GM19035 (cell line): ENCODE results near the gene SDF2L1.
"Not testable (repeated sequence)": the region's sequence is repeated elsewhere in the genome, so short reads cannot be mapped to it uniquely, and the experiment has no call there.

Source experiments
- ATAC-seq: cut with Tn5 transposase; IDR thresholded peaks from one replicate; pipeline ENCODE4 v1.9.1; 2021; ENCODE audit not compliant: unreplicated experiment

The SDF2L1 gene

DNA sequence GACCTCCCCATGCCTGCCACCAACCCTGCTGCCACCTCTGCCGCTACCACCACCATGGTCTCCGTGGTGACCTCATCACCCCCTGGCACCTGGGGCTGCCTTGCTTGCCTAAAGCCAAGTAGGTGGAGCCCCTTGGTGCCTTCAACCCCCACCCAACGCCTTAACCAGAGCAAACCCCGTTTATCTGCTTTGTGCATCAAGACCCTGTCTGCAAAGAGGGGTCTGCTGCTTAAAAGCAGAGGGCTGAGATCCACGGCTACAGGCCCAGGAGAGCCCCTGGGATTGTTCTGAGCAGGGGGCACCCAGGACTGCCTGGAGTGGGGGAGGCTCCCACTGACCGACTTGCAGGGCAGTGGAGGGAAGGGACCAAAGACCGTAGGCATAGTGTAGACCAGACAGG, 18.8 kb downstream of the SDF2L1 start:
- no peak for ATAC-seq

GRCh38 chr22:21661991-21662390, 19.9 kb downstream of the SDF2L1 start:
- ATAC-seq, result no peak

GRCh38 chr22:21663738-21664137, 21.6 kb downstream of the SDF2L1 start:
- ATAC-seq, result no peak

- ATAC-seq, result no peak
These were observed 23.1 kb downstream of the SDF2L1 start for GRCh38 chr22:21665047-21665851.

GRCh38 chr22:21666786-21667185, 24.7 kb downstream of the SDF2L1 start:
- ATAC-seq, result no peak

GRCh38 chr22:21669026-21669425, 26.9 kb downstream of the SDF2L1 start:
- no peak for ATAC-seq

DNA sequence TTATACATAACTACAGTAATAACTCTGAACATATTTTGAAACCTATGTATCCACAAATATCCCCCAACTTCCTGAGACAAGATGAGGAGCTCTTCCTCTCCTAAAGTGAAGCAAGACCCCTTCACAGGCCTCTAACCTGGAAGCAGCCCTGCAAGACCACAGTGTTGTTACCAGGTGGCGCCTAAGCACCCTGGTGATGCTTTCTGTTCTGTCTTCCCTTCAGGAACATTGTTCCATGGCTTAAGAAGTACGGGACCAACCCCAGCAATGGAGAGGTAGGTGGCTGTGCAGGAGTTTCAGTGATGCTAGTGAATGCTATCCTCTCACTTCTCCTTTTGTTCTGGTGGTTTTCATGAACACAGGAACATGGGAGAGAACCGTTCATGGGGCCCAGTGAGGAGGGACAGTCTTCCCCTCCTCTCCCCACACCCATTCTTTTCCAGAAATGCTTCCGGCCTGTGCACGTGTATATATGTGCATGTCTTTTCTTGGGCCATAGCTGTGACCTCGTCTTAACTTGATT, 30.1 kb downstream of the SDF2L1 start:
- ATAC-seq, result no peak

- no peak for ATAC-seq
These were observed 31.6 kb downstream of the SDF2L1 start for GRCh38 chr22:21673534-21674321.

DNA sequence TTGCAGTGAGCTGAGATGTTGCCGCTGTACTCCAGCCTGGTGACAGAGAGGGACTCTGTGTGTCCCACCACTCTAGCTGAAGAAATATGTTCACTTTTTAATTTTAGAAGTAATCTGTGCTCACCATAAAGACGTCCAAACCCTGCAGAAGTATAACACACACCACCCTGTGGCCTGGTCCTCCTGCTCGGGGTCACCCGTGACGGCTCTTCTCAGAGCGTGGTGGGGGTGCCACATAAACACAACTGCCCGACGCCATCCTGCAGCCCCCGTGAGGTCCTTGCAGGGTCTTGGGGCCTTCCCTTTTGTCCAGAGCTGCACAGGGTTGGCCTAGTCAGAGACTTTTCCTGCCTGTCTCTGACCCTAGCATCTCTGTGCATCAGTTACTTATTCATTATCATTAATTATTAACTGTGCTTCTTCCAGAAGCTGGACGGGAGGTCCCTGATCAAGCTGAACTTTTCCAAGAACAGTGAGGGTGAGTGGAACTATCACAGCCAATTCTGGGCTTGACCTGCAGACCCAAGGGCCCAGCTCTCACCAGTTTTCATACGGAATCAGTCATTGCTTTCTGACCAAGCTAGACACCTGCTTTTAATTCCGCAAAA, 32.6 kb downstream of the SDF2L1 start:
- ATAC-seq, result no peak

- ATAC-seq, result no peak
These were observed 35.7 kb downstream of the SDF2L1 start for GRCh38 chr22:21677606-21678443.

DNA sequence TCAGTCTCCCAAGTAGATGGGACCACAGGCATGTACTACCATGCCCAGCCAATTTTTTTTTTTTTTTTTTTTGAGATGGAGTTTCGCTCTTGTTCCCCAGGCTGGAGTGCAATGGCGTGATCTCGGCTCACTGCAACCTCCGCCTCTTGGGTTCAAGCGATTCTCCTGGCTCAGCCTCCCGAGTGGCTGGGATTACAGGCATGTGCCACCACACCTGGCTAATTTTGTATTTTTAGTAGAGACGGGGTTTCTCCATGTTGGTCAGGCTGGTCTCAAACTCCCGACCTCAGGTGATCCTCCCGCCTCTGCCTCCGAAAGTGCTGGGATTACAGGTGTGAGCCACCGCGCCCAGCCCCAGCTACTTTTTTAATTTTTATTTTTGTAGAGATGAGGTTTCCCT, 36.7 kb downstream of the SDF2L1 start:
- ATAC-seq, result not testable (repeated sequence)

- ATAC-seq, result no peak
These were observed 37.3 kb downstream of the SDF2L1 start for GRCh38 chr22:21679383-21679782.

DNA sequence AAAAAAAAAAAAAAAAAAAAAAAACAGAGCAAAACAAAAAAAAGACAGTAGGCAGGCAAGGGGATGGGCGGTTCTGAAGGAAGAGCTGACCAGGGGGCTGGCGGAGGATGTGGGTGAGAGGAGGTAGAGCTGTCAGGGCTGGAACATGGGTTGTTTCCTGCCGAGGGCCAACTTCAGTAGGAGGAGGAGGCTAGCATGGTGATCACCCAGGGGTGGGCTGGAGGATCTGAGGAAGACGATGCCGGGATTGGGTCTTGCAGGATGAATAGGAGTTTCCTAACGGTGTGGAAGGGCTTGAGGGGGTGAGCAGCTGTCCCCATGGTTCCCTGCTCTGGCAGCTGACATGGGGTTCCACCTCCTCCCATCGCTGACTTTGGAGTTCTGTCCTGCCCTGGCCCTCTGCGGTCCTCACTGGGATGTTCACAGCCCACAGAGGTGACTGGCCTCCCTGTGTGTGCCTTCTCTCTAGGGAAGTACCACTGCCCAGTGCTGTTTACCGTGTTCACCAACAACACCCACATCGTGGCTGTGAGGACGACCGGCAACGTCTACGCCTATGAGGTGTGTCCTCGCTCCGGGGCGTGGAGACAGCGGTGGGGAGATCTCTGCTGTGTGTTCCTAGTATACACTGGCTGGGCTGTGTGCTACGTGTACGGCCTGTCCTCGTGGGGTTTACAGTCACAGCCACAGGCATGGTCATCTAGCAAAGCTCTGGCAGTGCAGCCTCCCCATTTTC, 38.9 kb downstream of the SDF2L1 start:
- ATAC-seq, result no peak

- ATAC-seq, result no peak
These were observed 39.7 kb downstream of the SDF2L1 start for GRCh38 chr22:21681566-21682370.

DNA sequence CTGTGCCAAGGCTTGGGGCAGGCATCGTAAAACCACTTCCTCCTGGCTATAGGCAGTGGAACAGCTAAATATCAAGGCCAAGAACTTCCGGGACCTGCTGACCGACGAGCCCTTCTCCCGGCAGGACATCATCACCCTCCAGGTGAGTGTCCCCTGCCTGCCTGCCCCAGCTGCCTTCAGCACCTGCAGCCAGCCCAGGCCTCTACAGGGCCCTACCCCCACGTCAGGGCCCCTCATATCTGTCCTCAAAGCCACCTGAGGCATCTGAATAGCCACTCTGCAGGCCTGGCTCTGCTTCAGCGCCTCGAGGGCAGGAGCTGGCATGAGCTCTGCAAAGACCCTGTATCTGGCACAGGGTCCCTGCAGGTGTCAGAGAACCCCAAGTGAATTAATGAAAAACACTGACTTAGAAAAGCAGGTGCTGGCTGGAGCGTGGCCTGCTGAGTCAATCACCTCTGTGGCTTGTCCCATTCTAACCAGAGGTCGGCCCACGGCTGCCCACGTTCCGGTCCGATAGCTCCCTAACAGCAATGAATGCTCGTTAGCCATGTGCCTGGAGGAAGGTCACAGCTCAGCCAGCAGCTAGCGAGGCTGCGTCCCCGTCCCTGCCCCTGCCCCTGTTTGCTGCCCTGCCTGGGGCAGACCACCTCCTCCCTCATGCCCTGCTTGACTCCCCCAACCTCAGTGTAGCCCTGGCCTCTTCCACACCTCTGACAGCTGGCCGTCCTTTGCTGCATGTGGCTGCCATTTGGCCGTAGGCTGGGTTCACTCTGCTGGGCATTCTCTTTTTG, 40.5 kb downstream of the SDF2L1 start:
- no peak for ATAC-seq

GRCh38 chr22:21683401-21683811, 41.3 kb downstream of the SDF2L1 start:
- ATAC-seq, result no peak

GRCh38 chr22:21684492-21685163, 42.5 kb downstream of the SDF2L1 start:
- ATAC-seq, result no peak

DNA sequence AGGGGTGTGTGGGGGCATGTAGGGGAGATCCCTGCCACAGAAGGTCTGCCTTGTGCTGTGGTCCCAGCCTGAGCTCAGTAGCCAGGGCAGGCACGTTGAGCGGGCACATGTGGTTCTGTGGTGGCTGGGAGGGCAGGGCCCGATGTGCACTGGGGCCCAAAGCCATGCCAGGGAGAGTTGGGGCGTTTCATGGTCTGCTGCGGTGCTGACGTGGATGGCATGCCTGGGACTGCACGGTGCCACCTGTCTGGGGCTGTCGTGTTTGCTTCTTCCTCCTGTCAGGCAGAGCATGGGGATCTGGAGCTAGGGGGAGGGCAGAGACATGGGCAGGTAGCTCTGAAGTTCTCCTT, 43.0 kb downstream of the SDF2L1 start:
- no peak for ATAC-seq
